ENCODE measurements around the gene CITED4. TPM values are rescaled to one million over a fixed set of nuclear protein-coding genes. Genes with fewer than 3 reads are reported as not detected.

The CITED4 gene
- total RNA-seq, 4 donors from 2014 or later, result 7.6 to 30.1 (median 16.5) TPM

- Histone ChIP-seq H3K4me1 (peaks cover 0 to 7% (median 0%) of the 10 kb centered on the region in 4 donors), H3K27me3 (no peaks in the 10 kb centered on the region), H3K4me3 (no peak overlapping the region), H3K27ac (no peak overlapping the region), H3K36me3 (no peaks in the 10 kb centered on the region), H3K9me3 (no peaks in the 10 kb centered on the region)
- intact Hi-C loops (cut with DNase I; ENCODE audit: low total_unique reads), result no loop called here
- 73% methylated on average over 4 of the region's 5 CpGs; no CpG with 5 or more reads in 1 of the 2 donors for WGBS, 2 donors (ENCODE audit: low coverage in 1 of 2)
- no peak for DNase-seq
- in situ Hi-C loops (cut with MboI; ENCODE audit: low pct_ligation_motif_present in 1 of 4, low pct_unique_long_range_greater_than_20kb in 1 of 4, low sequenced_read_pairs in 3 of 4), result loop anchor here in 1 of 4 donors (25.0 kb wide), 1 partner anchor 214 kb away; no protein-coding TSS in a partner anchor
- TF ChIP-seq POLR2A (IDR thresholded peaks at IDR 0.05) (no peak), CTCF (IDR thresholded peaks at IDR 0.05) (no peak), EP300 (IDR thresholded peaks at IDR 0.05; ENCODE audit: low read depth) (no peak), POLR2AphosphoS5 (IDR thresholded peaks at IDR 0.05) (no peak)
These were observed 36.2 kb downstream of the CITED4 start for GRCh38 chr1:40825996-40826395.

- 20 to 76% methylated on average over 1 to 3 of the region's 3 CpGs for WGBS, 2 donors (ENCODE audit: low coverage in 1 of 2)
- H3K4me3 ChIP-seq, result no peak overlapping the region
- in situ Hi-C loops (cut with MboI; ENCODE audit: low pct_ligation_motif_present in 1 of 4, low pct_unique_long_range_greater_than_20kb in 1 of 4, low sequenced_read_pairs in 3 of 4), result loop anchor here in 1 of 4 donors (25.0 kb wide), 1 partner anchor 213 kb away; no protein-coding TSS in a partner anchor
These were observed 36.8 kb downstream of the CITED4 start for GRCh38 chr1:40825435-40825788.

GRCh38 chr1:40824591-40825434 lies 37.4 kb downstream of the CITED4 start:
- Histone ChIP-seq H3K27me3 (no peaks in the 10 kb centered on the region), H3K4me1 (peaks cover 0 to 7% (median 0%) of the 10 kb centered on the region in 4 donors), H3K27ac (peak overlapping the region in 2 of 4 donors; percentile 21 to 33), H3K36me3 (no peaks in the 10 kb centered on the region), H3K4me3 (no peak overlapping the region), H3K9me3 (no peaks in the 10 kb centered on the region)
- no peak for DNase-seq
- intact Hi-C loops (cut with DNase I; ENCODE audit: low total_unique reads) (no loop called here), in situ Hi-C loops (cut with MboI; ENCODE audit: low pct_ligation_motif_present in 1 of 4, low pct_unique_long_range_greater_than_20kb in 1 of 4, low sequenced_read_pairs in 3 of 4) (loop anchor here in 1 of 4 donors (25.0 kb wide), 1 partner anchor 213 kb away; no protein-coding TSS in a partner anchor)
- 65 to 67% methylated on average over 8 to 18 of the region's 18 CpGs for WGBS, 2 donors (ENCODE audit: low coverage in 1 of 2)
- TF ChIP-seq CTCF (IDR thresholded peaks at IDR 0.05) (no peak), POLR2A (IDR thresholded peaks at IDR 0.05) (no peak), POLR2AphosphoS5 (IDR thresholded peaks at IDR 0.05) (no peak), EP300 (IDR thresholded peaks at IDR 0.05; ENCODE audit: low read depth) (no peak)

More at GRCh38 chr1:40825435-40825788, 36.8 kb downstream of the CITED4 start:
- no peak overlapping the region for H3K27ac ChIP-seq
- no peaks in the 10 kb centered on the region for H3K36me3 ChIP-seq
- H3K4me1 ChIP-seq, result peaks cover 0 to 7% (median 0%) of the 10 kb centered on the region in 4 donors
- no peaks in the 10 kb centered on the region for H3K27me3 ChIP-seq
- intact Hi-C loops (cut with DNase I; ENCODE audit: low total_unique reads), result no loop called here
- no peak for DNase-seq
- TF ChIP-seq POLR2AphosphoS5 (IDR thresholded peaks at IDR 0.05) (no peak), POLR2A (IDR thresholded peaks at IDR 0.05) (no peak), EP300 (IDR thresholded peaks at IDR 0.05; ENCODE audit: low read depth) (no peak), CTCF (IDR thresholded peaks at IDR 0.05) (no peak)
- H3K9me3 ChIP-seq, result no peaks in the 10 kb centered on the region

GRCh38 chr1:40823983-40824382 lies 38.2 kb downstream of the CITED4 start:
- intact Hi-C loops (cut with DNase I; ENCODE audit: low total_unique reads), result no loop called here
- H3K36me3 ChIP-seq, result no peaks in the 10 kb centered on the region
- no peaks in the 10 kb centered on the region for H3K9me3 ChIP-seq
- in situ Hi-C loops (cut with MboI; ENCODE audit: low pct_ligation_motif_present in 1 of 4, low pct_unique_long_range_greater_than_20kb in 1 of 4, low sequenced_read_pairs in 3 of 4), result no loop called here
- H3K27me3 ChIP-seq, result no peaks in the 10 kb centered on the region
- peak overlapping the region in 1 of 4 donors; percentile 33 for H3K27ac ChIP-seq
- H3K4me3 ChIP-seq, result no peak overlapping the region
- no peak for DNase-seq
- no peak for TF ChIP-seq POLR2AphosphoS5 (IDR thresholded peaks at IDR 0.05)
- TF ChIP-seq CTCF (IDR thresholded peaks at IDR 0.05), result no peak
- no peak for TF ChIP-seq EP300 (IDR thresholded peaks at IDR 0.05; ENCODE audit: low read depth)
- 93% methylated on average over 17 of the region's 17 CpGs; no CpG with 5 or more reads in 1 of the 2 donors for WGBS, 2 donors (ENCODE audit: low coverage in 1 of 2)
- H3K4me1 ChIP-seq, result peaks cover 0 to 7% (median 0%) of the 10 kb centered on the region in 4 donors

Data from transverse colon (tissue), 4 donors.